Endothelial cell (in vitro differentiated cells): ENCODE measurements around the gene TGFB2. TPM values are rescaled to one million over a fixed set of nuclear protein-coding genes. Genes with fewer than 3 reads are reported as not detected.

ENCODE experiments used
- DNase-seq: peaks from one replicate; pipeline ENCODE4 v3.0.0; 2021; ENCODE audit warnings: low spot score
- H3K27ac Mint-ChIP-seq: one replicate; pipeline ENCODE4 v1.8.0; 2021; ENCODE audit warnings: mixed read lengths, inconsistent platforms; ENCODE audit not compliant: unreplicated experiment
- H3K27me3 Mint-ChIP-seq: one replicate; pipeline ENCODE4 v1.8.0; 2021; ENCODE audit warnings: mild to moderate bottlenecking, moderate library complexity, mixed read lengths, inconsistent platforms; ENCODE audit not compliant: unreplicated experiment
- H3K36me3 Mint-ChIP-seq: one replicate; pipeline ENCODE4 v1.8.0; 2021; ENCODE audit warnings: mild to moderate bottlenecking, low read depth, mixed read lengths, inconsistent platforms; ENCODE audit not compliant: unreplicated experiment
- H3K4me1 Mint-ChIP-seq: one replicate; pipeline ENCODE4 v1.8.0; 2021; ENCODE audit warnings: mild to moderate bottlenecking, mixed read lengths, inconsistent platforms; ENCODE audit not compliant: unreplicated experiment
- H3K4me3 Mint-ChIP-seq: one replicate; pipeline ENCODE4 v1.8.0; 2021; ENCODE audit warnings: mild to moderate bottlenecking, mixed read lengths, inconsistent platforms; ENCODE audit not compliant: unreplicated experiment
- H3K9me3 Mint-ChIP-seq: one replicate; pipeline ENCODE4 v1.8.0; 2021; ENCODE audit warnings: mixed read lengths, inconsistent platforms; ENCODE audit not compliant: unreplicated experiment
- total RNA-seq: library from RNA; stranded (reverse); fragmentation: NEBNext Ultra II Directional; extraction: Animal tissue kit (Norgen Biotek cat#: 25700); gene quantifications from one replicate; pipeline ENCODE4 v1.2.1, GENCODE V29; 2021; ENCODE audit not compliant: unreplicated experiment
- TF ChIP-seq, protein P1 (sequence below): fragments of 200-600 bp; sonication (generic); IDR thresholded peaks from one replicate; pipeline ENCODE4 v1.5.0; 2021; ENCODE audit warnings: antibody characterized with exemption; ENCODE audit not compliant: unreplicated experiment

The TGFB2 gene
- total RNA-seq, 1 donor from 2014 or later, result 0.62 TPM

DNA sequence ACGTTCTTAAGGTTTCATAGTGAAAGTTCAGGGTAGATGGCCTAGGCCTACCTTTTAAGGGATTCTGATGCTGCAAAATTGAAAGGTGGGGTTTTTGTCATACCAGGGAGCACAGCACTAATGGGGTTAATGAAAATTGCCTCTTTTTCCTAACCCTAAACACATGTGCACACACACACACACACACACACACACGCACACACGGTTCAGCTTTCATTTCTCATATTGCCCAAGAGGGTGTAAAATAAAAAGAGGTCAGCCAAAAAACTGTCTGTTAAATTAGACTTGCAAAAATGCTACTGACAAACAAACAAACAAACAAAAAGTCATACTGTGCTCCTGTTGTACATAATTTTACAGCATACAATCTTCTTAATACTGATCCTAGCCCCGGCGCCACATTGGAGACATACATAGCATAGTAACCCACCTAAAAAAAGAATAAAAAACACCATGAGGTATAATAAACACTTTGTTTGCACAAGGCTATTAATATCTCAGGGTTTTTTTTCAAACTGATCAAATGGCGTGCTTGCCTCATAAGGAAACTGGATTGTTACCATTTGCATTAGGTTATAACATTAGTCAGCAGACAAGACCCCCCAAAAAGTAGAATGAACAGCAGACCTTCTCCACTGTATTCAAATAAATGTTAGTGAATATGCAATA lies 69.1 kb downstream of the TGFB2 start:
- Mint-ChIP-seq H3K27me3 (peaks cover 2% of the 10 kb centered on the region), H3K9me3 (peaks cover 7% of the 10 kb centered on the region), H3K4me1 (no peaks in the 10 kb centered on the region), H3K36me3 (no peaks in the 10 kb centered on the region), H3K27ac (no peak overlapping the region), H3K4me3 (no peak overlapping the region)
- TF ChIP-seq, protein P1, sequence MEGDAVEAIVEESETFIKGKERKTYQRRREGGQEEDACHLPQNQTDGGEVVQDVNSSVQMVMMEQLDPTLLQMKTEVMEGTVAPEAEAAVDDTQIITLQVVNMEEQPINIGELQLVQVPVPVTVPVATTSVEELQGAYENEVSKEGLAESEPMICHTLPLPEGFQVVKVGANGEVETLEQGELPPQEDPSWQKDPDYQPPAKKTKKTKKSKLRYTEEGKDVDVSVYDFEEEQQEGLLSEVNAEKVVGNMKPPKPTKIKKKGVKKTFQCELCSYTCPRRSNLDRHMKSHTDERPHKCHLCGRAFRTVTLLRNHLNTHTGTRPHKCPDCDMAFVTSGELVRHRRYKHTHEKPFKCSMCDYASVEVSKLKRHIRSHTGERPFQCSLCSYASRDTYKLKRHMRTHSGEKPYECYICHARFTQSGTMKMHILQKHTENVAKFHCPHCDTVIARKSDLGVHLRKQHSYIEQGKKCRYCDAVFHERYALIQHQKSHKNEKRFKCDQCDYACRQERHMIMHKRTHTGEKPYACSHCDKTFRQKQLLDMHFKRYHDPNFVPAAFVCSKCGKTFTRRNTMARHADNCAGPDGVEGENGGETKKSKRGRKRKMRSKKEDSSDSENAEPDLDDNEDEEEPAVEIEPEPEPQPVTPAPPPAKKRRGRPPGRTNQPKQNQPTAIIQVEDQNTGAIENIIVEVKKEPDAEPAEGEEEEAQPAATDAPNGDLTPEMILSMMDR, result no peak
- DNase-seq, result no peak

DNA sequence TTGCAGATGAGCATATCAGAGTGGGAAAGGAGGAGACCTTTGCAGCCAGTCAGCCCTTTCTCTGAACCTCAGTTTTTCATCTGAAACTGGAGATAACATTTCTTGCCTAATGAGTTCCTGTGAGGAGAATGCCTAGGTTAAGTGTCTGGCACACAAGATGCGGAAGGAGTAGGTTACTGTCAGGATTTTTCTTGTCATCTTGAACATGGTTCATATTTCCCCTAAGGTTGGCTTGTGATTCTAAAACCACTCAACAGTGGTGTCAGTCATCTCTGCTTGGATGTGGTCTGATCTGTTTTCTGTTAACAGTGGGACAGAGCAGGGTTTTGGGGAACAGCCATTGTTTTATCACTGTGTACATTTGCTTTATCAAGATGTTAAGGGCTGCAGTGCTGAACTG lies 70.6 kb downstream of the TGFB2 start:
- Mint-ChIP-seq H3K4me3 (no peak overlapping the region), H3K4me1 (no peaks in the 10 kb centered on the region), H3K9me3 (peaks cover 7% of the 10 kb centered on the region), H3K27me3 (peaks cover 2% of the 10 kb centered on the region), H3K27ac (no peak overlapping the region), H3K36me3 (no peaks in the 10 kb centered on the region)
- no peak for DNase-seq
- TF ChIP-seq, protein P1, result no peak

DNA sequence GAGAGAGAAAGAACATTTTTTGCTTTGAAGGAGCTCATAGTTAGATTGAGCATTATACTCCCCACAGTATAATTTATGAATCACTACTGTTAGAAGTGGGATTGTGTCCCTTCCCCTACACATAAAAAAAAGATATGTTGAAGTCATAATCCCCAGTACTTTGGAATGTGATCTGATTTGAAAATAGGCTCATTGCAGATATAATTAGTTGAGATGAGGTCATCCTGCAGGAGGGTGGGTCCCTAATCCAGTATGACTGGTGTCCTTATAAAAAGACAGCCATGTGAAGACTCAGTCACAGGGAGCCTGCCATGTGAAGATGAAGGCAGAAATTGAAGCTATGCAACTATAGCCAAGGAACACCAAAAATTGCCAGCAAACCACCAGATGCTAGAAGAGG lies 76.4 kb downstream of the TGFB2 start:
- TF ChIP-seq, protein P1, result no peak
- DNase-seq, result no peak
- no peak overlapping the region for H3K27ac Mint-ChIP-seq

DNA sequence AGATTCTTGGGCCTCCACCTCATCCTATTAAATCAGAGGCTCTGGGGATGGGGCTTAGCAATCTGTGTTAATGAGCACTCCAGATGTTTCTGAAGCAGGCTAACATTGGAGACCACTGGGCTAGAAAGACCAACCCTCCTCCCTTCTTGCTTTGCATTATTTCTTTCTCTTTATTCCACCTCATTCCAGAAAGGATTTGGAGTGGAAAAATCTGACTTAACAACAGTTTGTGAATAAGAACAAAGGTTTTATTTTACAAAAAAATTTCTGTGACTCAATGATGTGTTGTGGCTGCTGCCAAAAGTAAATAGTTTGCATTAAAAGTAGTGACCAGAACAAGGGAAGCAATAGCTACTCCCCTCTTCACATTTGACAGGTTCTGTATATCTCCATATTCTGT lies 79.4 kb downstream of the TGFB2 start:
- peaks cover 2% of the 10 kb centered on the region for H3K27me3 Mint-ChIP-seq

More for the DNA sequence above, 76.4 kb downstream of the TGFB2 start:
- H3K4me3 Mint-ChIP-seq, result no peak overlapping the region
- H3K4me1 Mint-ChIP-seq, result no peaks in the 10 kb centered on the region
- no peaks in the 10 kb centered on the region for H3K36me3 Mint-ChIP-seq
- no peaks in the 10 kb centered on the region for H3K27me3 Mint-ChIP-seq
- peaks cover 7% of the 10 kb centered on the region for H3K9me3 Mint-ChIP-seq

More for the DNA sequence above, 79.4 kb downstream of the TGFB2 start:
- TF ChIP-seq, protein P1, result no peak
- no peaks in the 10 kb centered on the region for H3K4me1 Mint-ChIP-seq
- H3K4me3 Mint-ChIP-seq, result no peak overlapping the region
- no peaks in the 10 kb centered on the region for H3K9me3 Mint-ChIP-seq
- H3K27ac Mint-ChIP-seq, result no peak overlapping the region
- DNase-seq, result no peak
- H3K36me3 Mint-ChIP-seq, result no peaks in the 10 kb centered on the region
